Neural cell (in vitro differentiated cells): ENCODE results near the gene NRF1. TPM values are rescaled to one million over a fixed set of nuclear protein-coding genes. Genes with fewer than 3 reads are reported as not detected.

Source experiments
- H2AFZ ChIP-seq: fragments of 200-600, 300-800 bp; sonication (generic), shearing (Covaris generic); 2 replicates; pipeline ENCODE4 v1.6.0; 2014; ENCODE audit warnings: low read depth, mild to moderate bottlenecking, antibody characterized with exemption, low read length, moderate library complexity
- H3F3A ChIP-seq: fragments of 200-600 bp; shearing (Covaris generic); 2 replicates; pipeline ENCODE4 v1.6.1; 2016; ENCODE audit warnings: mild to moderate bottlenecking, moderate library complexity, mixed read lengths, antibody characterized with exemption, low read length; ENCODE audit not compliant: insufficient read depth, poor library complexity, severe bottlenecking
- H3K27ac ChIP-seq: fragments of 200-600, 300-800 bp; sonication (generic), shearing (Covaris generic); 2 replicates; pipeline ENCODE4 v1.5.1; 2014; ENCODE audit warnings: mild to moderate bottlenecking, low read length, moderate library complexity
- H3K27me3 ChIP-seq: fragments of 300-800, 200-600 bp; sonication (generic), shearing (Covaris generic); 2 replicates; pipeline ENCODE4 v1.6.0; 2014; ENCODE audit warnings: mild to moderate bottlenecking, low read depth, low read length, moderate library complexity; ENCODE audit not compliant: insufficient read depth
- H3K36me3 ChIP-seq: fragments of 300-800, 200-600 bp; sonication (generic), shearing (Covaris generic); 2 replicates; pipeline ENCODE4 v1.5.1; 2014; ENCODE audit warnings: mild to moderate bottlenecking, antibody characterized with exemption, low read length, moderate library complexity; ENCODE audit not compliant: insufficient read depth
- H3K4me2 ChIP-seq: fragments of 300-800, 200-600 bp; sonication (generic), shearing (Covaris generic); 2 replicates; pipeline ENCODE4 v1.6.0; 2014; ENCODE audit warnings: mild to moderate bottlenecking, low read length
- H3K4me3 ChIP-seq: fragments of 300-800, 200-600 bp; sonication (generic), shearing (Covaris generic); 2 replicates; pipeline ENCODE4 v1.5.1; 2014; ENCODE audit warnings: mild to moderate bottlenecking, low read length, moderate library complexity
- H3K79me2 ChIP-seq: fragments of 200-600 bp; shearing (Covaris generic); replicated peaks from 2 replicates; pipeline ENCODE4 v1.6.0; 2014; ENCODE audit warnings: mild to moderate bottlenecking, low read length, moderate library complexity; ENCODE audit not compliant: insufficient read depth
- H3K9ac ChIP-seq: fragments of 300-800, 200-600 bp; sonication (generic), shearing (Covaris generic); 2 replicates; pipeline ENCODE4 v1.6.1; 2016; ENCODE audit warnings: mild to moderate bottlenecking, low read length, mixed read lengths
- H3K9me2 ChIP-seq: fragments of 200-600 bp; shearing (Covaris generic); 2 replicates; pipeline ENCODE4 v1.6.1; 2016; ENCODE audit warnings: mild to moderate bottlenecking, low read length, mixed read lengths; ENCODE audit not compliant: insufficient read depth
- H3K9me3 ChIP-seq: fragments of 200-600, 300-800 bp; sonication (generic), shearing (Covaris generic); 2 replicates; pipeline ENCODE4 v1.6.1; 2016; ENCODE audit warnings: mild to moderate bottlenecking, mixed run types, low read length, moderate library complexity, mixed read lengths
- H4K20me1 ChIP-seq: fragments of 200-600 bp; shearing (Covaris generic); 2 replicates; pipeline ENCODE4 v1.6.1; 2016; ENCODE audit warnings: mild to moderate bottlenecking, mixed run types; ENCODE audit not compliant: insufficient read depth
- EP300 ChIP-seq: fragments of 450-650 bp; conservative IDR thresholded peaks from 2 replicates; pipeline ENCODE4 v1.6.1; 2014; ENCODE audit warnings: antibody characterized with exemption, mild to moderate bottlenecking, moderate library complexity; ENCODE audit not compliant: poor library complexity, severe bottlenecking
- EZH2 ChIP-seq: fragments of 200-600, 300-800 bp; shearing (Covaris generic), sonication (generic); IDR thresholded peaks from 2 replicates; pipeline ENCODE4 v1.6.1; 2014; ENCODE audit warnings: antibody characterized with exemption, low read length, borderline replicate concordance, mild to moderate bottlenecking; ENCODE audit not compliant: insufficient read depth, poor library complexity, severe bottlenecking
- MXI1 ChIP-seq: fragments of 450-650 bp; conservative IDR thresholded peaks from 2 replicates; pipeline ENCODE4 v1.6.1; 2014; ENCODE audit warnings: antibody characterized with exemption, mild to moderate bottlenecking; ENCODE audit not compliant: poor library complexity, severe bottlenecking
- POLR2AphosphoS5 ChIP-seq: IDR thresholded peaks from 2 replicates; pipeline ENCODE4 v1.6.1; 2012
- RAD21 ChIP-seq: fragments of 450-650 bp; conservative IDR thresholded peaks from 2 replicates; pipeline ENCODE4 v1.6.1; 2014; ENCODE audit warnings: antibody characterized with exemption, mild to moderate bottlenecking, moderate library complexity
- REST ChIP-seq: IDR thresholded peaks from 2 replicates; pipeline ENCODE4 v1.6.1; 2012; ENCODE audit warnings: borderline replicate concordance
- SMC3 ChIP-seq: fragments of 450-650 bp; conservative IDR thresholded peaks from 2 replicates; pipeline ENCODE4 v1.6.1; 2014; ENCODE audit warnings: antibody characterized with exemption, mild to moderate bottlenecking, moderate library complexity; ENCODE audit not compliant: poor library complexity
- TAF1 ChIP-seq: IDR thresholded peaks from 2 replicates; pipeline ENCODE4 v1.6.1; 2012; ENCODE audit warnings: low read depth
- polyA plus RNA-seq: library from polyadenylated mRNA; depleted of rRNA; stranded (reverse); fragments of >200 nt; gene quantifications from 2 replicates; pipeline ENCODE4 v1.2.3, GENCODE V29; 2014
- TF ChIP-seq, protein P1 (sequence below): fragments of 450-650 bp; IDR thresholded peaks from 2 replicates; pipeline ENCODE4 v1.5.1; 2014; ENCODE audit warnings: antibody characterized with exemption, mild to moderate bottlenecking, moderate library complexity; ENCODE audit not compliant: poor library complexity, severe bottlenecking

The NRF1 gene
- polyA plus RNA-seq, 1 donor from 2014 or later = 13.2 TPM

DNA sequence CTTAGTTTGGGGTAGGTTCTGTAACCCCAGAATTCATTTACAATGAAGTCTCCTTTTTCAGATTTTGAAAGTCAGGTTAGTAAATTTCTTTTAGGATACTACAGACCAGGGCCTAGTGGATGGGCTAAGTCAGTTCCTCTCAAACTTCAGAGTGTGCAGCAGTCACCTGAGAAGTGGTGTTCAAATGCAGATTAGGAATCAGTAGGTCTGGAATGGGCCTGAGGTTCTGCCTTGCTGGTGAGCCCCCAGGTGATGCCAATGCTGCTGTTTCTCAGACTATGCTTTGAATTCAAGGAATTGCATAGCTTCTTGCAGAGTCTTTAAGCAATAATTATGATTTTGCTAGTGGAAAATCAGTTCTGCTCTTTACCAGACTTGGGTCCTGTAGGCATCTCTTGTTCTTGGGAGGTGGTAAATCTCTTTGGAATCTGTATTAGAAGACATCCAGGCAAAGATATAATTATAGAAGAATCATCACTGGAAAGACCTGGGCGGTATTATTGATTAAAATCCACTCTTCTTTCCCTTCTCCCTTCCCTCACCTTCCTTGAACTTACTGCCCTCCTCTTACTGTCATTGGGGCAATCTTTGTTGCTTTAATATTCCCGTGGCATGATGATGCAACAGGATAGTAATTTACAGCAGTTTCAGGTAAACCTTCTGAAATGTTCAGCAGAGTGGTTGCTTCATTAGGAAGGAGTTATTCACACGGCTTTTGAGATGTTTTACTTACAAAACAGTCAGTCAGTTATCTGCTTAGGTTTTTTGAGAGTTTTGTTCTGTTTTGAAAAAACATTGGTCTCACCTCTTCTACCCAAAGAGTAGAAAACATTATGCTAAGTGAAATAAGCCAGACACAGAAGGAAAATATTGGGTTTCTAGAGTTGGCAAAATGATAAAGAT lies 87.2 kb downstream of the NRF1 start:
- Histone ChIP-seq H3K79me2 (no peaks in the 10 kb centered on the region), H2AFZ (no peak overlapping the region), H3K27me3 (no peaks in the 10 kb centered on the region), H3K9me2 (no peaks in the 10 kb centered on the region), H3K9me3 (no peaks in the 10 kb centered on the region), H3F3A (no peaks in the 10 kb centered on the region), H3K9ac (no peak overlapping the region), H3K36me3 (no peaks in the 10 kb centered on the region), H3K4me2 (no peak overlapping the region), H3K27ac (no peak overlapping the region), H4K20me1 (no peaks in the 10 kb centered on the region), H3K4me3 (no peak overlapping the region)
- TF ChIP-seq, protein P1, sequence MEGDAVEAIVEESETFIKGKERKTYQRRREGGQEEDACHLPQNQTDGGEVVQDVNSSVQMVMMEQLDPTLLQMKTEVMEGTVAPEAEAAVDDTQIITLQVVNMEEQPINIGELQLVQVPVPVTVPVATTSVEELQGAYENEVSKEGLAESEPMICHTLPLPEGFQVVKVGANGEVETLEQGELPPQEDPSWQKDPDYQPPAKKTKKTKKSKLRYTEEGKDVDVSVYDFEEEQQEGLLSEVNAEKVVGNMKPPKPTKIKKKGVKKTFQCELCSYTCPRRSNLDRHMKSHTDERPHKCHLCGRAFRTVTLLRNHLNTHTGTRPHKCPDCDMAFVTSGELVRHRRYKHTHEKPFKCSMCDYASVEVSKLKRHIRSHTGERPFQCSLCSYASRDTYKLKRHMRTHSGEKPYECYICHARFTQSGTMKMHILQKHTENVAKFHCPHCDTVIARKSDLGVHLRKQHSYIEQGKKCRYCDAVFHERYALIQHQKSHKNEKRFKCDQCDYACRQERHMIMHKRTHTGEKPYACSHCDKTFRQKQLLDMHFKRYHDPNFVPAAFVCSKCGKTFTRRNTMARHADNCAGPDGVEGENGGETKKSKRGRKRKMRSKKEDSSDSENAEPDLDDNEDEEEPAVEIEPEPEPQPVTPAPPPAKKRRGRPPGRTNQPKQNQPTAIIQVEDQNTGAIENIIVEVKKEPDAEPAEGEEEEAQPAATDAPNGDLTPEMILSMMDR = no peak
- TF ChIP-seq POLR2AphosphoS5 (no peak), REST (no peak), TAF1 (no peak)

DNA sequence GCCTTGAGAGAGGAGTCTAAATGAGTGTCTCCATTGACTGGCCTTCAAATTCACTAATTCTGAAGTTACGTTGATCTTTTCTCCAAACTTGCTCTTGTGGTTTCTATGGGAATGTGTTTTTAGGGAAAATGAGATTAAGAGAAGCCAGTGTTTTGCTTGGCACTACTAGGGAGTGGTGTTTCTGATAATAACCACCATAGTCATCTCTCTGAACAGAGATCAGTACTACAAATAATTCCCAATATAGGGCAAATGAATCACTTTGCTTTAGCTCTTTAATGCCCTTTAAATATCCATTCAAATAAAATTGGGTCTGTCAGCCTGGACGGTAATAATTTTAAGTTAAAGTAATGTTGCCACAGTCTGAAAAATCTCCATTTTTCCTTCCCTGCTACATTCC lies 90.8 kb downstream of the NRF1 start:
- Histone ChIP-seq H3K36me3 (no peaks in the 10 kb centered on the region), H3K4me2 (no peak overlapping the region), H3K79me2 (no peaks in the 10 kb centered on the region), H3K4me3 (no peak overlapping the region), H3K9ac (no peak overlapping the region), H3K9me2 (no peaks in the 10 kb centered on the region), H3K27me3 (no peaks in the 10 kb centered on the region), H2AFZ (no peak overlapping the region), H4K20me1 (no peaks in the 10 kb centered on the region), H3K9me3 (no peaks in the 10 kb centered on the region), H3K27ac (no peak overlapping the region), H3F3A (no peaks in the 10 kb centered on the region)
- TF ChIP-seq MXI1 (no peak), EP300 (no peak), TAF1 (no peak), RAD21 (no peak), POLR2AphosphoS5 (no peak), REST (no peak), SMC3 (no peak), EZH2 (no peak)
- TF ChIP-seq, protein P1 = no peak
